Ramos (cell line): ENCODE measurements around the gene RAB37.

Source experiments
- in situ Hi-C: fragments of 300-500 bp; cut with MboI; formaldehyde crosslinking; loops from one replicate; pipeline ENCODE4 v1.14.3; 2022; ENCODE audit warnings: low sequenced_read_pairs; ENCODE audit not compliant: unreplicated experiment

Gene RAB37

GRCh38 chr17:74775409-74776043 is 38.5 kb downstream of the RAB37 start:
- in situ Hi-C loops = no loop called here

DNA sequence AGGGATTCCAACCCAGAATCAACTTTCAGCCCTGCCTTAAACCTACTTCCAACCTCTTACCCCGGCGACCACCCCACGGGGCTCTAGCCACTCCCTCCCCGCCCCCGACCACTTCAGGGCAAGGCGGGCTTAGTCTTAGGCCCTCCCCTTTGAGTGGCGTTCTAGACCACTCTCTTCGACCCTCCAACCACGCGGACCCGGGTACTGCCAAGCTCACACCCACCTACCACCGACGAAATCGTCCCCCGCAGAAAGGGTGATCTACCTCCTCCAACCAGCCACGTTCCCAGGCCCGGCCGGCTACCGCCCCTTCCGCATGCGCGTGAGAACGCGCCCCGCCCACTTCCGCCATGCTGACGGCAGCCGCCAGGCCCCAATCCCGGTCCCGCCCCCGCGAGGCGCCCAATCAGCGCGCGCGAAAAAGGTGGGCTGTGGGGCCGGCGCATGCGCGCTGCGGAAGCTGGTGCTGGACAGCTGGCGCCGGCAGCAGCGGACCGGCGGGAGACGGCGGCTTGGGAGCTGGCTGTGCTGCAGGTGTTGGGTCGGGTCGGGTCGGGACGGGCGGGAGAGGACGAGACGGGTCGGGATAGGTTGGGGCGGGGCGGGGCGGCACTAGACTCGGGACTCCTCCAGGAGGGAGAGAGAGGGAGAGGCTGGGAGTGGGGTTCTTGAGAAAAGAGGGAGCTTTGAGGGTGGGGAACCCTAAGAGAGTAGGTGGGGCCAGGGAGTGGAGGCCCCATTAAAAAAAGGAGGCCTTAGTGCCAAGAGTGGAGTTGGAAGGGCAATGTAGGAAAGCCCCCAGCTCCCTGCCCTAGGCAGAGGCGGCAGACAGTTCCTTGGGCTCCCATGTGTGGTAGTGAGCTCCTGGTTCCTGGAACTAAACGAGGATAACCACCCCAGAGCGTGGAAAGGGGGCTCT is 39.2 kb downstream of the RAB37 start, which contains the start of gene NAT9:
Gene NAT9, minus strand, starts transcription at position 302 of the 919 bp plus-strand sequence. CDS start 647 bp downstream, outside the sequence.
- in situ Hi-C loops = no loop called here

GRCh38 chr17:74776990-74777389 is 39.9 kb downstream of the RAB37 start:
- in situ Hi-C loops = no loop called here

GRCh38 chr17:74777901-74778515 is 41.0 kb downstream of the RAB37 start:
- in situ Hi-C loops = no loop called here

GRCh38 chr17:74778960-74779359 is 41.9 kb downstream of the RAB37 start:
- in situ Hi-C loops = no loop called here

GRCh38 chr17:74779501-74779900 is 42.4 kb downstream of the RAB37 start:
- in situ Hi-C loops = no loop called here

DNA sequence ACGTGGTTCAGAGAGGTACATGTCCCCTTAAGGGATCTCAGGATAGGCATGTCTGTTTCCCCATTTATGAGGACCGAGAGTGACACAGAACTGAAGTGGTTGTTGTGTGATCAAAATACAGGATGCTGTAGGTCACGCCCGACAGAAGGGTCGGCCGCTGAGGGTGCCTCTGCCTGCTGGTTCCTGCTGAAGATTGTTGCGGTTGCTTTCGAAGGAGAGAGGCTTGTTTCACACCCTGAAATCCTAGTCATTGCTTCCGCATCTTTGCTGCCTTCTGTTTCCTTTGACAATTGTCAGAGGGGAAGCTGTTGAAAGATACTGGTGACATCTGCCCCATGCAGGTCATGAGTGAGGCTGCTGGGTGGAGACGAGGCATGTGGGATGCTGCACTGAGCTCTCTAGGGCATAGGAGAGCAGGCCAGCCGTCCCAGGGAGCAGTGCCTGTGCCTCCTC is 42.9 kb downstream of the RAB37 start:
- in situ Hi-C loops = no loop called here

- in situ Hi-C loops = no loop called here
Observed at GRCh38 chr17:74780443-74781238, 43.6 kb downstream of the RAB37 start.

DNA sequence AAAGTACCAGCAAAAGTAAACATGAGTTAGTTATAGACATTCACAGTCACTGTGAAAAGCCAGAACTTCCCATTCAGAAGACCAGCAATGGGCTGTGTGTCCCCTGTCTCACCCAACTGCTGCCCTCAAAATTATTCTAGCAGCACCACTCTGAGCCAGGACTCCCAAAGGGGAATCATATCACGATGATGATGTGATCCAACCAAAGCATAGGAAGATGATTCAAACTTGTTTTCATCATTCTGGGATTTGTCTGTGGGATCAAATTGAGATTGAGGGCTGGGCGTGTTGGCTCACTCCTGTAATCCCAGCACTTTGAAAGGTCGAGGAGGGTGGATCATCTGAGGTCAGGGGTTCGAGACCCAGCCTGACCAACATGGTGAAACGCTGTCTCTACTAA is 45.5 kb downstream of the RAB37 start:
- in situ Hi-C loops = no loop called here

- in situ Hi-C loops = no loop called here
Observed at GRCh38 chr17:74784125-74784810, 47.2 kb downstream of the RAB37 start.

- in situ Hi-C loops = no loop called here
Observed at GRCh38 chr17:74785096-74785980, 48.3 kb downstream of the RAB37 start.

DNA sequence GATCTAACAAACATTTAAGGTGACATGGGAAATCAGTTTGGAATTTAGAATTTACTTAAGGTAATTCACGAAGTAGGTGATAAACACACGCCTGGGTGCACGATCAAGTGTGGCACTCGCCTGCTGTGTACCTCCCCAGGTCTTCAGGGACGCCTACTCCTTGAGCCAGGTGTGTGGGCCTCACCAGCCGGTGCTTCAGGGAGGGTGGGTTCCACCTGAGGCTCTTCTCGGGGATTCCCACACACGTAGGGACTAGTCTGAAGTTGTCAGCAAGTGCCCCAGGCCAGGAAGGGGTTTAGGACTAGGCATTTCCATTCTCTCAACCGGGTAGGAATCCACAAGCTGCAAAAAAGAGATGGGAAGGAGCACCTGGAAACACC is 48.9 kb downstream of the RAB37 start:
- in situ Hi-C loops = no loop called here

- in situ Hi-C loops = no loop called here
Observed at GRCh38 chr17:74786431-74787055, 49.5 kb downstream of the RAB37 start.

GRCh38 chr17:74790161-74791058 is 53.4 kb downstream of the RAB37 start:
- in situ Hi-C loops = loop anchor here (5.0 kb wide), 1 partner anchor 77 kb away; no protein-coding TSS in a partner anchor

DNA sequence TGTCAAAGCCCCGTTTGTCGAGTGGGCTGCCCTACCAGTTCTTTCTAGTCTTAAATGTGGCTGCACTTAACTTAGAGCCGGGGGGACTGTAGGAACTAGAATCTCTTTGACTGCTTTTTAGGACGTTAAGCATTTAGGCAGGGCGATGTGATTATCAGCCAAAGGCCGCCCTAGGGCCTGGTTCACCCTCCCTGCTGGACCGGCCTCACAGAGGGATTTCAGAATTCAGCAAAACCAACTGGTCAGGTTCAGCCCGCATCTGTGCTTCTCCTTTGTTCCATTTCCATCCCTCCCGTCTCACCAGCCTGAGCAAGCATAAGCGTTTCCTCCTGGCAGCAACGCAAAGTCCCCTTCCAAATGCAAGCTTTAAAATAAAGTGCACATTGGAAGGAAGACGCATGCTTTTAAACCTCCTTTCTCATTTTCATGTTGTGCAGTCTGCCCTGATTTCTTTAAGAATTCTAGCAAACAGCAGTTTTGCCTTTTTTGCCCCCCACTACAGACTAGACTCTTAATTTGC is 55.6 kb downstream of the RAB37 start:
- in situ Hi-C loops = loop anchor here (5.0 kb wide), 1 partner anchor 75 kb away; no protein-coding TSS in a partner anchor

DNA sequence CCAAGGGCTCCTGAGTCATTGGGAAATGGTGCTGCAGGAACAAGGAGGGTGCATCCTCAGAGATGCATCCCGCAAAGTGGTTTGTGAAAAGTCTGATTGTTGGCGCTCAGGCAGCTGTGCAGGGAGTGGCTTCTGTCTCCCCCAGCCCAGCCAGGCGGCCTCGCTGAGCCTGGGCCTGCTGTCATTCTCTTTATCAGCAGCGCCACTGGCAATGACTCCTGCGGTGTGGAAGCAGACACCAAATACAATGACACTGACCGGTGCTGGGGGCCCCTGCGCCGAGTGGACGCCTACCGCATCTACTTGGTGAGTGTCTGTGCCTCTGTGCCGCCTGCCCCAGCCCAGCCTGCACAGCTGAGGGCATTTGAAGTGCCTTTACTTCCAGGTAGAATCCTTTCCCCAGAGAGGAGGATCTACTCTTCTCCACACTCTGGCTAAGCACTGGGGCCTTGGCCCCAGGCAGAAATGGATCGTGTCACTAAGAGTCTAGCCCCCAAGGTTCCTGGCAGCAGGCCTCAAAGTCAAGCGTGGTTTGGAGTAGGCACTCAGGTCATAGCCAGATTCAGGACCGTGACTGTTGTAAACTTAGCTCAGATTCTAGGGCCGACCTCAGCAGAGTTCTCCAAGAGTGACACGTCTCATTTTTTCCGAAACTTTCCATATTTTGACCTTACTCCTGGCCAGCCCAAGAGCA is 58.4 kb downstream of the RAB37 start:
- in situ Hi-C loops = no loop called here
